ENCODE measurements around the gene SLC43A1.

The SLC43A1 gene

DNA sequence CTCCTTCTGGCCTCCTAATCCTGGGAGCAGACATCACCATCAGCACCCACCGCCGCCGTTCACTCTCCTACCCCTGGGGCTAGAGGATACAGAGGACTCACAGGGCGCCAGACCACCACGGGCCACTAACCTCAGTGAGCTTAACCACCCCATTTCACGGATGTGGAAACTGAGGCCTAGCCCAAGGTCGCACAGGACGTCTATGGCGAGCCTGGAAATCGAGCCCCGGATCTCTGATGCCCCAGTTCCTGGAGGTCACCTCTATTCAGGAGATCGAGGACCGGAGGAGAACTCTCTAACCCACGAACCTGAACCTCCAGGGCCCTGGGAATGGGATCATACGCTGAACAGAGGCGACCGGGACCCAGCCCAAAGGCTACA, 14.7 kb upstream of the SLC43A1 start:
- H3K27me3 ChIP-seq (ENCODE audit: control insufficient read depth, insufficient read depth, low read length, poor library complexity, severe bottlenecking): peaks cover 3% of the 10 kb centered on the region
- 2 to 3% methylated on average over 17 of the region's 17 CpGs for WGBS, 2 experiments
- H3K27ac ChIP-seq (ENCODE audit: insufficient read depth, low read depth, low read length, poor library complexity, severe bottlenecking): no peak overlapping the region
- no peaks in the 10 kb centered on the region for H3K36me3 ChIP-seq (ENCODE audit: control insufficient read depth, insufficient read depth, low read length)
- H3K9me3 ChIP-seq (ENCODE audit: control insufficient read depth, low read length): no peaks in the 10 kb centered on the region
- H3K4me1 ChIP-seq (ENCODE audit: control insufficient read depth, insufficient read depth, low read length): peaks cover 5% of the 10 kb centered on the region
- H3K4me3 ChIP-seq (ENCODE audit: insufficient read depth, low read depth, low read length): peak overlapping the region; percentile 62

GRCh38 chr11:57529012-57529411, 13.5 kb upstream of the SLC43A1 start:
- Histone ChIP-seq H3K27ac (ENCODE audit: insufficient read depth, low read depth, low read length, poor library complexity, severe bottlenecking) (no peak overlapping the region), H3K4me3 (ENCODE audit: insufficient read depth, low read depth, low read length) (no peak overlapping the region)

DNA sequence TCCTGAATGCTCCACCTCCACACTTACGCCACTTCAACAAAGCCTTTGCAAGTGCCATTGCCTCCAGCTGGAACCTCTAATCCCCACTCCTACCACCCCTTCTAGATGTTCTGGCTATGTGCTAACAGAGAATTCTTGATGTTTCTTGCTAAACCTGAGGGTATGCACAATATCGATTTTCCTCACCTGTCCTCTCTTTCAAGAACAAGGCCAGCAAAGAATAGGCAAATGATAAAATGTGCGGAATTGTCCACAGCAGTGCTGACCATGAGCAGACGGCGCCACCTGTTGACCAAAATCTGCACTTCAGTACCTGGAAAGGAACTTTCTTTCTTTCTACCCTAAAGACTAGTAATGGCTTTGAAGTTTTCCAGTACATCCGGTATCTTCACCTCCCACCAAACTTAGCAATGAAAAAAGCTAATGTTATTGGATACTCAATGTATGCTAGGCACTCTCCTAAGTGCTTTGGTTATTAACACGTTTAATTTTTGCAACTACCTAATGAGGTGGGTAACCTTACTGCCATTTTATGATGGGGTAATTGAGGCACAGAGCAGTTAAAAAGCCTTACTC, 11.6 kb upstream of the SLC43A1 start:
- Histone ChIP-seq H3K27ac (ENCODE audit: insufficient read depth, low read depth, low read length, poor library complexity, severe bottlenecking) (no peak overlapping the region), H3K36me3 (ENCODE audit: control insufficient read depth, insufficient read depth, low read length) (no peaks in the 10 kb centered on the region), H3K4me1 (ENCODE audit: control insufficient read depth, insufficient read depth, low read length) (peaks cover 5% of the 10 kb centered on the region), H3K9me3 (ENCODE audit: control insufficient read depth, low read length) (no peaks in the 10 kb centered on the region), H3K27me3 (ENCODE audit: control insufficient read depth, insufficient read depth, low read length, poor library complexity, severe bottlenecking) (peaks cover 3% of the 10 kb centered on the region), H3K4me3 (ENCODE audit: insufficient read depth, low read depth, low read length) (no peak overlapping the region)
- WGBS, 2 experiments: 24 to 34% methylated on average over 7 of the region's 7 CpGs

More at GRCh38 chr11:57529012-57529411, 13.5 kb upstream of the SLC43A1 start:
- H3K36me3 ChIP-seq (ENCODE audit: control insufficient read depth, insufficient read depth, low read length): no peaks in the 10 kb centered on the region
- peaks cover 5% of the 10 kb centered on the region for H3K4me1 ChIP-seq (ENCODE audit: control insufficient read depth, insufficient read depth, low read length)
- H3K27me3 ChIP-seq (ENCODE audit: control insufficient read depth, insufficient read depth, low read length, poor library complexity, severe bottlenecking): peaks cover 3% of the 10 kb centered on the region
- H3K9me3 ChIP-seq (ENCODE audit: control insufficient read depth, low read length): no peaks in the 10 kb centered on the region

DNA sequence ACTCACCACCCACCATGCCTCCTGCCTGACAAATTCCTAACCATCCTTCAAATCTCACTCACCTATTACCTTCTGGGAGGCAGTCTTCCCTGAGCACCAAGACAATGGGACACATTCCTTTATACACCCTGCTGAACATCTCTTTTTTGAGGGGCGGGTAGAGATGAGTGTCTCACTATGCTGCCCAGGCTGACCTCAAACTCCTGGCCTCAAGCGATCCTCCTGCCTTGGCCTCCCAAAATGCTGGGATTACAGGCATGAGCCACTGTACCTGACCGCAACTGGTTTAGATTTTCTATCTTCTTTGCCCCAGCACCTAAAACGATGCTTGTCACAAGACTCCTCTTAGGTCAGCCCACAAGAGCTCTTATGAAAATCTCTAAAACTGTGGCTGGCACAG, 7.9 kb upstream of the SLC43A1 start:
- Histone ChIP-seq H3K27ac (ENCODE audit: insufficient read depth, low read depth, low read length, poor library complexity, severe bottlenecking) (no peak overlapping the region), H3K4me1 (ENCODE audit: control insufficient read depth, insufficient read depth, low read length) (no peaks in the 10 kb centered on the region), H3K36me3 (ENCODE audit: control insufficient read depth, insufficient read depth, low read length) (no peaks in the 10 kb centered on the region), H3K9me3 (ENCODE audit: control insufficient read depth, low read length) (no peaks in the 10 kb centered on the region), H3K27me3 (ENCODE audit: control insufficient read depth, insufficient read depth, low read length, poor library complexity, severe bottlenecking) (no peaks in the 10 kb centered on the region), H3K4me3 (ENCODE audit: insufficient read depth, low read depth, low read length) (no peak overlapping the region)
- WGBS, 2 experiments: 90 to 94% methylated on average over 4 of the region's 4 CpGs

DNA sequence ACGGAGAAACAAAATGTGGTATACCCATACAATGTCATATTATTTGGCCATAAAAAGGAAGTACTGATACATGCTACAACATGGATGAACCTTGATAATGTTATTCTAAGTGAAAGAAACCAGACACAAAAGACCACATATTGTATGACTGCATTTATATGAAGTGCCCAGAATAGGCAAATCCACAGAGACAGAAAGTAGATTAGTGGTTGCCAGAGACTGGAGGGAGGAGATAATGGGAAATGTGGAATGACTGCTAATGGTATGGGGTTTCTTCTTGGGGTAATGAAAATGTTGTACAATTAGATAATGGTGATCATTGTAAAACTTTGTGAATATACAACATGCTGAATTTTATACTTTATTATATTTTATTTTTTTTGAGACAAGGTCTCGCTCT, 5.6 kb upstream of the SLC43A1 start:
- Histone ChIP-seq H3K27me3 (ENCODE audit: control insufficient read depth, insufficient read depth, low read length, poor library complexity, severe bottlenecking) (peaks cover 19% of the 10 kb centered on the region), H3K36me3 (ENCODE audit: control insufficient read depth, insufficient read depth, low read length) (no peaks in the 10 kb centered on the region), H3K9me3 (ENCODE audit: control insufficient read depth, low read length) (no peaks in the 10 kb centered on the region), H3K4me3 (ENCODE audit: insufficient read depth, low read depth, low read length) (no peak overlapping the region), H3K4me1 (ENCODE audit: control insufficient read depth, insufficient read depth, low read length) (no peaks in the 10 kb centered on the region), H3K27ac (ENCODE audit: insufficient read depth, low read depth, low read length, poor library complexity, severe bottlenecking) (no peak overlapping the region)
- WGBS, 2 experiments: 96 to 97% methylated on average over 1 to 2 of the region's 2 CpGs

DNA sequence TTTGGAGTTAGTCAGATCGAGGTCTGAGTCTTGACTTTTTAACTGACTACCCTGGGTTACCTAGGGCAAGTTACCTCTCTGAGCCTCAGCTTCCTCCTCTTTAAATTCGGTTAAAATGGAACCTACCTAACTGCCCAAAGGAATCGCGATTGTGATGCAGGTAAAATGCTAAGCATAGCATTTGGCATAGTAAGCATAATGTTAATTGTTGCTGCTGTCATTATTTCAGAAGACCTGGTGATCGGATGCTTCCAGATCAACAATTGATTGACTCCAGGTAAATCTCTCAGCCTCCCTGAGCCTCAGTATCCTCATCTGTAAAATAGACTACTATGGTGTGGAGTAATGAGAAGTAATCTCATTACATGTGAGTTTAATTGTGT, 550 bp upstream of the SLC43A1 start:
- no peaks in the 10 kb centered on the region for H3K9me3 ChIP-seq (ENCODE audit: control insufficient read depth, low read length)
- H3K27ac ChIP-seq (ENCODE audit: insufficient read depth, low read depth, low read length, poor library complexity, severe bottlenecking): no peak overlapping the region
- H3K27me3 ChIP-seq (ENCODE audit: control insufficient read depth, insufficient read depth, low read length, poor library complexity, severe bottlenecking): peaks cover 58% of the 10 kb centered on the region
- H3K4me3 ChIP-seq (ENCODE audit: insufficient read depth, low read depth, low read length): peak overlapping the region; percentile 43
- 13 to 17% methylated on average over 5 of the region's 5 CpGs for WGBS, 2 experiments
- H3K4me1 ChIP-seq (ENCODE audit: control insufficient read depth, insufficient read depth, low read length): peaks cover 12% of the 10 kb centered on the region
- no peaks in the 10 kb centered on the region for H3K36me3 ChIP-seq (ENCODE audit: control insufficient read depth, insufficient read depth, low read length)

- H3K27me3 ChIP-seq (ENCODE audit: control insufficient read depth, insufficient read depth, low read length, poor library complexity, severe bottlenecking): peaks cover 58% of the 10 kb centered on the region
- 0% methylated on average over 57 of the region's 57 CpGs for WGBS, 2 experiments
- no peak overlapping the region for H3K27ac ChIP-seq (ENCODE audit: insufficient read depth, low read depth, low read length, poor library complexity, severe bottlenecking)
- H3K4me1 ChIP-seq (ENCODE audit: control insufficient read depth, insufficient read depth, low read length): peaks cover 12% of the 10 kb centered on the region
- H3K9me3 ChIP-seq (ENCODE audit: control insufficient read depth, low read length): no peaks in the 10 kb centered on the region
- peak overlapping the region; percentile 43 for H3K4me3 ChIP-seq (ENCODE audit: insufficient read depth, low read depth, low read length)
- no peaks in the 10 kb centered on the region for H3K36me3 ChIP-seq (ENCODE audit: control insufficient read depth, insufficient read depth, low read length)
Observed at GRCh38 chr11:57514538-57515331, 767 bp downstream of the SLC43A1 start.

DNA sequence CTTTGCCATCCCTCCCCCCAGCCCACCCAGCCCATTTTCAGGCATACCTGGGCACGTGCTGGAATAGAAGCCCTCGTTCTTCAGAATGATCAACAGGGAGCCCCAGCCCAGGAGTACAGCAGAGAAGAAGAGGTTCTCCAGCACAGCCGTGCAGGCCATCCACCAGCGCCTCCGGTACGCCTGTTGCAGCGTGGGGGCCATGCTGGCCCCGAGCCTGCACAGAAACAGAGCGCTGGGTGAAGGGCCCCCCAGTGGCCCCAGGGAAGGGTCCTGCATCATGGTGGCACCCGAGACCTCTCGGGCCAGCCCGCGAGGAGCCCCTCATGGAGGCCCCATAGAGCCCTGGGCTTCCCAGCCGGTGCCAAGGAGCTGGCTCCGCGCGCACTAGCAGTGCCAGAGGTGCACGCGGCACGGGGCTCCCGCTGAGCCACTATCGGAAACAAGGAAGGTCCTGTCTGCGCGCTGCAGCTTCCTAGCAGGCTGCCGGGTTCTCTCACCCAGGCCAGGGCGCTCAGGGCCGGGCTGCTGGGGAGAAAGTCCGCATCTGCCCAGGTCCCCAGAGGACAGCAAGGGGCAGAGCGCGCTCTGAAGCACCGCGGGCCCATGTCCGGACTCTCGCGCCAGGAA, 1.5 kb downstream of the SLC43A1 start:
- peaks cover 12% of the 10 kb centered on the region for H3K4me1 ChIP-seq (ENCODE audit: control insufficient read depth, insufficient read depth, low read length)
- no peaks in the 10 kb centered on the region for H3K9me3 ChIP-seq (ENCODE audit: control insufficient read depth, low read length)
- no peaks in the 10 kb centered on the region for H3K36me3 ChIP-seq (ENCODE audit: control insufficient read depth, insufficient read depth, low read length)
- 9 to 11% methylated on average over 35 of the region's 35 CpGs for WGBS, 2 experiments
- no peak overlapping the region for H3K27ac ChIP-seq (ENCODE audit: insufficient read depth, low read depth, low read length, poor library complexity, severe bottlenecking)
- peak overlapping the region; percentile 43 for H3K4me3 ChIP-seq (ENCODE audit: insufficient read depth, low read depth, low read length)
- peaks cover 58% of the 10 kb centered on the region for H3K27me3 ChIP-seq (ENCODE audit: control insufficient read depth, insufficient read depth, low read length, poor library complexity, severe bottlenecking)

GRCh38 chr11:57513452-57513795, 2.1 kb downstream of the SLC43A1 start:
- Histone ChIP-seq H3K4me3 (ENCODE audit: insufficient read depth, low read depth, low read length) (no peak overlapping the region), H3K27ac (ENCODE audit: insufficient read depth, low read depth, low read length, poor library complexity, severe bottlenecking) (no peak overlapping the region), H3K27me3 (ENCODE audit: control insufficient read depth, insufficient read depth, low read length, poor library complexity, severe bottlenecking) (peaks cover 58% of the 10 kb centered on the region), H3K4me1 (ENCODE audit: control insufficient read depth, insufficient read depth, low read length) (peaks cover 12% of the 10 kb centered on the region), H3K9me3 (ENCODE audit: control insufficient read depth, low read length) (no peaks in the 10 kb centered on the region), H3K36me3 (ENCODE audit: control insufficient read depth, insufficient read depth, low read length) (no peaks in the 10 kb centered on the region)
- WGBS, 2 experiments: 39 to 41% methylated on average over 1 of the region's 1 CpG

- H3K36me3 ChIP-seq (ENCODE audit: control insufficient read depth, insufficient read depth, low read length): no peaks in the 10 kb centered on the region
- no peaks in the 10 kb centered on the region for H3K9me3 ChIP-seq (ENCODE audit: control insufficient read depth, low read length)
- no peak overlapping the region for H3K4me3 ChIP-seq (ENCODE audit: insufficient read depth, low read depth, low read length)
- 88 to 90% methylated on average over 11 to 12 of the region's 12 CpGs for WGBS, 2 experiments
- H3K4me1 ChIP-seq (ENCODE audit: control insufficient read depth, insufficient read depth, low read length): peaks cover 12% of the 10 kb centered on the region
- no peak overlapping the region for H3K27ac ChIP-seq (ENCODE audit: insufficient read depth, low read depth, low read length, poor library complexity, severe bottlenecking)
- peaks cover 56% of the 10 kb centered on the region for H3K27me3 ChIP-seq (ENCODE audit: control insufficient read depth, insufficient read depth, low read length, poor library complexity, severe bottlenecking)
Observed at GRCh38 chr11:57512646-57513451, 2.7 kb downstream of the SLC43A1 start.

Measured in ectodermal cell (in vitro differentiated cells).